Suprapubic skin (tissue), 4 donors: ENCODE results near the gene TWF1. TPM values are rescaled to one million over a fixed set of nuclear protein-coding genes. Genes with fewer than 3 reads are reported as not detected.

Experiments
- DNase-seq, 2 donors: peaks; one replicate each; pipeline ENCODE4 v3.0.0-alpha.2; 2019; ENCODE audit warnings: low spot score in 2 of 2
- H3K27ac ChIP-seq: fragments of 200-600 bp; sonication (generic); one replicate; pipeline ENCODE4 v1.5.1; 2019
- H3K27me3 ChIP-seq: fragments of 200-600 bp; sonication (generic); one replicate; pipeline ENCODE4 v1.5.1; 2019
- H3K36me3 ChIP-seq: fragments of 200-600 bp; sonication (generic); one replicate; pipeline ENCODE4 v1.5.1; 2019
- H3K4me1 ChIP-seq: fragments of 200-600 bp; sonication (generic); one replicate; pipeline ENCODE4 v1.5.1; 2019
- H3K4me3 ChIP-seq: fragments of 200-600 bp; sonication (generic); one replicate; pipeline ENCODE4 v1.5.1; 2019; ENCODE audit warnings: mild to moderate bottlenecking
- H3K9me3 ChIP-seq: fragments of 200-600 bp; sonication (generic); one replicate; pipeline ENCODE4 v1.5.1; 2019
- EP300 ChIP-seq: sonication (generic); formaldehyde crosslinking; IDR thresholded peaks from one replicate; pipeline ENCODE4 v1.6.1; 2017; ENCODE audit warnings: antibody characterized with exemption
- POLR2A ChIP-seq, 2 donors: fragments of 450-650 bp; IDR thresholded peaks; one replicate each; pipeline ENCODE4 v1.6.1; 2017; ENCODE audit warnings: antibody characterized with exemption in 2 of 2, mild to moderate bottlenecking in 2 of 2, moderate library complexity in 2 of 2
- POLR2AphosphoS5 ChIP-seq, 3 donors: sonication (generic); formaldehyde crosslinking; IDR thresholded peaks; one replicate each; pipeline ENCODE4 v1.6.1; 2017; ENCODE audit warnings: antibody characterized with exemption in 3 of 3
- WGBS: methylation state at CpG from one replicate; pipeline ENCODE4 v1.1.5; 2018; 5-methylcytosine and 5-hydroxymethylcytosine counted together
- total RNA-seq, 4 donors: library from RNA; depleted of rRNA; stranded (reverse); fragments of >200 nt; gene quantifications; one replicate each; pipeline ENCODE4 v1.1.0, GENCODE V29; 2016
- TF ChIP-seq, protein P1 (sequence below), 2 donors: fragments of 200-600 bp in 1 of 2; fragments of 450-650 bp in 1 of 2; sonication (generic) in 1 of 2; IDR thresholded peaks; one replicate each; pipeline ENCODE4 v1.5.1; 2016 to 2019; ENCODE audit warnings: antibody characterized with exemption in 2 of 2, mild to moderate bottlenecking in 1 of 2, moderate library complexity in 1 of 2

Gene TWF1
- total RNA-seq, 4 donors from 2014 or later = 43.9 to 75.8 (median 59.7) TPM

DNA sequence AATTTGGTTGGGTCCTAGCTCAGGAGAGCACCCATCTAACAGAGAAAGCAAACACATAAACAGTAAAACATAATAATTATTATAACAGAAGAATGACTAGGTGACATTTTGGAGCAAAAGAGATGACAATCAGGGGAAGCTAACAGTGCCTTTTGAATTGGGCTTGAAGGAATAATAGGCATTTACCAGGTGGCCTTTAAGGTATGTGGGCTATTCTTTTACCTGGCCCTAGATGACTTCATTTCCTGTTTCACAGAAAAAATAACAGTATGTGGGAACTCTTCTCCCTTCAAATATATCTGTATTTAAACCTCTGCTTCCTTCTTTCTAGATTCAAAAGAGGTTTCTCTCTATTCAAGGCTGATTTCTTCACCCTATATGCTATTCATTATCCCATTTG lies 43.5 kb downstream of the TWF1 start:
- no peaks in the 10 kb centered on the region for H3K9me3 ChIP-seq
- no peak overlapping the region for H3K4me3 ChIP-seq
- peaks cover 37% of the 10 kb centered on the region for H3K4me1 ChIP-seq
- TF ChIP-seq, protein P1, sequence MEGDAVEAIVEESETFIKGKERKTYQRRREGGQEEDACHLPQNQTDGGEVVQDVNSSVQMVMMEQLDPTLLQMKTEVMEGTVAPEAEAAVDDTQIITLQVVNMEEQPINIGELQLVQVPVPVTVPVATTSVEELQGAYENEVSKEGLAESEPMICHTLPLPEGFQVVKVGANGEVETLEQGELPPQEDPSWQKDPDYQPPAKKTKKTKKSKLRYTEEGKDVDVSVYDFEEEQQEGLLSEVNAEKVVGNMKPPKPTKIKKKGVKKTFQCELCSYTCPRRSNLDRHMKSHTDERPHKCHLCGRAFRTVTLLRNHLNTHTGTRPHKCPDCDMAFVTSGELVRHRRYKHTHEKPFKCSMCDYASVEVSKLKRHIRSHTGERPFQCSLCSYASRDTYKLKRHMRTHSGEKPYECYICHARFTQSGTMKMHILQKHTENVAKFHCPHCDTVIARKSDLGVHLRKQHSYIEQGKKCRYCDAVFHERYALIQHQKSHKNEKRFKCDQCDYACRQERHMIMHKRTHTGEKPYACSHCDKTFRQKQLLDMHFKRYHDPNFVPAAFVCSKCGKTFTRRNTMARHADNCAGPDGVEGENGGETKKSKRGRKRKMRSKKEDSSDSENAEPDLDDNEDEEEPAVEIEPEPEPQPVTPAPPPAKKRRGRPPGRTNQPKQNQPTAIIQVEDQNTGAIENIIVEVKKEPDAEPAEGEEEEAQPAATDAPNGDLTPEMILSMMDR (IDR thresholded peaks at IDR 0.05) = no peak
- TF ChIP-seq POLR2A (IDR thresholded peaks at IDR 0.05) = no peak
- no peak for TF ChIP-seq POLR2AphosphoS5 (IDR thresholded peaks at IDR 0.05)
- H3K36me3 ChIP-seq = no peaks in the 10 kb centered on the region
- no peak overlapping the region for H3K27ac ChIP-seq
- DNase-seq = no peak
- H3K27me3 ChIP-seq = no peaks in the 10 kb centered on the region

- Histone ChIP-seq H3K27me3 (no peaks in the 10 kb centered on the region), H3K4me1 (peaks cover 41% of the 10 kb centered on the region), H3K9me3 (no peaks in the 10 kb centered on the region), H3K36me3 (no peaks in the 10 kb centered on the region), H3K4me3 (no peak overlapping the region), H3K27ac (no peak overlapping the region)
- no peak for DNase-seq
- TF ChIP-seq POLR2AphosphoS5 (IDR thresholded peaks at IDR 0.05) (no peak), POLR2A (IDR thresholded peaks at IDR 0.05) (no peak), EP300 (no peak)
- TF ChIP-seq, protein P1 (IDR thresholded peaks at IDR 0.05) = no peak
Observed at GRCh38 chr12:43761500-43761899, 44.6 kb downstream of the TWF1 start.

DNA sequence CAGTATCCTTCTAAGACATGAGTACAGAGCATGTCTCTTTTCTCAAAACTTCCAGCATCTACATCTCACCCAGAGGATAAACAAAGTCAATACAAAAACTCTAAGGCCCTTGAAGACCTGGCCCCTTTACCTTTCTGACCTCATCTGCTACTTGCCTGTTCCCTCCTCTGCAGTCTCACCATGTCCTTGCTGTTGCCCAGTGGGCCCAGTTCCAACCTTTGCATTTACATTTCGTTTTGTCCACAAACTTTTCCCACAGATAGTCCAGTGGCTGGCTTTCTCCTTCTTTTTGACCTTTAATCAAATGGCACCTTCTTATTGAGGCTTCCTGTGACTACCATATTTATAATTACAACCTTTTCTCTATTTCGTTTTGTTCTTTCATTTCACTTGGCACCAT lies 45.7 kb downstream of the TWF1 start:
- Histone ChIP-seq H3K36me3 (no peaks in the 10 kb centered on the region), H3K27ac (no peak overlapping the region), H3K4me1 (peaks cover 41% of the 10 kb centered on the region), H3K27me3 (no peaks in the 10 kb centered on the region), H3K4me3 (no peak overlapping the region), H3K9me3 (no peaks in the 10 kb centered on the region)
- WGBS = 70% methylated on average over 2 of the region's 2 CpGs
- TF ChIP-seq POLR2A (IDR thresholded peaks at IDR 0.05) (no peak), POLR2AphosphoS5 (IDR thresholded peaks at IDR 0.05) (no peak), EP300 (no peak)
- TF ChIP-seq, protein P1 (IDR thresholded peaks at IDR 0.05) = no peak
- no peak for DNase-seq

DNA sequence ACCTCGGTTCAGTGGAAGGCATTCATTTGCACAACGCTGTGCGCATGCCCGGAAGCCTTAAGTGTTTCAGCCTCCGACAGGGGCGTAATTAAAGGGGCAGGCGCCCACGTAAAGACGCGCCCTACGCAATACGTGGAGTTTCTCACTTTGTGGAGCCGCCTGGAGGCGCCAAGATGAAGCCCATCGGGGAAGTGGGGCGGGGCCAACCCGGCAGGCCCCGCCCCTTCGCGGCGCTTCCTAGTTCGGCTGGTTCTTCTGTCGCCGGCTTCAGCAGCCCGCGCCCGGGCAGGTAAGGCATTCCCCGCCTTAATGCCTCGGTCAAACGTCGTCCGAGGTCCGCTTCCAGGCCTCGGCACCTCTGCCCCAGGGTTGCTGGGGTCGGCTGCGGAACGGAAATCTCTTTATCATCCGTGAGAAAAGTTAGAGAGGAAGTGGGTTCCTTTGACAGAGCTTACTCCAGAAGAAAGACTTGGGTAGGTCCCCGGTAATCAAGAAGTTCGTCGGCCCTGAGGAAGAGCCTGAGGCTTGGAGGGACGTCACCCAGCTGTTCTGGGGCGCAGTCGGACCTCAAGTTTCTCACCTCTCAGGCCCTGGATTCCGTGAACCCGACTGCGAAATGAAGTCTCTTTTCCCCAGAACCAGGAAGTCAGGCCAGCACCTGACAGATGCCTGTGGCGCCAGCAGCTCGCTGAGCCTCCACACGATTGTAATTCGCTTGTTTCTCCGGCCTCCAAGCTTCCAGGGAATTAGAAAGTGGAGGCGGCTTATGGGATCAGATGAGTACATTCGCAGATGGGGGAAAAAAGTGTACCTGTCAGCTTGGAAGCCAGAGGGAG lies 47.2 kb downstream of the TWF1 start, which contains the start of the genes IRAK4 and PUS7L:
Gene IRAK4, plus strand, starts transcription at position 224 of the 836 bp plus-strand sequence. CDS start 9,161 bp downstream, outside the sequence.
Gene PUS7L, minus strand, starts transcription at position 63 of the 836 bp plus-strand sequence. CDS start 3,545 bp downstream, outside the sequence.
- Histone ChIP-seq H3K4me3 (peak within 1 kb of the TSS; percentile 79), H3K9me3 (no peaks in the 10 kb centered on the region), H3K27me3 (no peaks in the 10 kb centered on the region), H3K4me1 (peaks cover 41% of the 10 kb centered on the region), H3K36me3 (no peaks in the 10 kb centered on the region), H3K27ac (peak within 1 kb of the TSS; percentile 94)
- TF ChIP-seq POLR2A (IDR thresholded peaks at IDR 0.05) = peak; percentile 28 to 82
- TF ChIP-seq, protein P1 (IDR thresholded peaks at IDR 0.05) = peak in 1 of 2 donors; percentile 46
- no peak for TF ChIP-seq EP300
- peak in 1 of 3 donors; percentile 9 for TF ChIP-seq POLR2AphosphoS5 (IDR thresholded peaks at IDR 0.05)
- 2% methylated on average over 37 of the region's 54 CpGs for WGBS
- DNase-seq = peak; percentile 96 to 97

DNA sequence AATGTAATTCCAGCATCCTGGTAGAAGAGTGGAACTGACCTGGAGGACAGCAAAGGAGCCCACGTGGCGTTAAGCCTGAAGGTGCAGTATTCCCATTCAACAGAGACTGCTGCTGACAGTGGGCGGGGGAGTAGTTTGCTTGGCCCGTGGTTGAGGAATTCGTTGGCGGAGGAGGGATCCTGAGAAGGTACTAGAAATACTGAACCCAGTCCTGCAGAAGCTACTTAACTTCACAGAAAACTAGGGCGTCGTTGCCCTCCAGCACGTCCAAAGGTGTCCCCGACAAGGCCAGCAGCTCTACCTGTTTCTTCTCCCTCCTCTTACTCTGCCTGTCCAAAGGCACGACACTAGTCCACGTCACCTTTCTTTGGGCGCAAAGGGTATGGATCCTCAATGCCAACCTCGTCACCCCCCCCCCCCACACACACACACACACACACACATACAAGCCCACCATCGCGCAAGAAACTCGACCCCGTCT lies 47.8 kb downstream of the TWF1 start:
- H3K4me1 ChIP-seq = peaks cover 45% of the 10 kb centered on the region
- H3K27ac ChIP-seq = peak overlapping the region; percentile 94
- 3% methylated on average over 8 of the region's 18 CpGs for WGBS
- H3K36me3 ChIP-seq = no peaks in the 10 kb centered on the region
- DNase-seq = no peak
- H3K4me3 ChIP-seq = peak overlapping the region; percentile 79
- no peak for TF ChIP-seq POLR2AphosphoS5 (IDR thresholded peaks at IDR 0.05)
- TF ChIP-seq, protein P1 (IDR thresholded peaks at IDR 0.05) = no peak
- no peak for TF ChIP-seq EP300
- TF ChIP-seq POLR2A (IDR thresholded peaks at IDR 0.05) = no peak
- H3K27me3 ChIP-seq = no peaks in the 10 kb centered on the region
- H3K9me3 ChIP-seq = no peaks in the 10 kb centered on the region
